Activated B cell treated with CpG ODN at 0.5 μM for 24 hours (primary cell): ENCODE measurements around the gene KHK. TPM values are rescaled to one million over a fixed set of nuclear protein-coding genes. Genes with fewer than 3 reads are reported as not detected.
A peak's percentile ranks its signal among the peaks of the same experiment; 100 is the strongest.

Source experiments
- ATAC-seq: fragments of 200-7000 bp; cut with Tn5 transposase; one replicate; pipeline ENCODE4 v1.10.0; 2021; ENCODE audit warnings: low read depth, mild to moderate bottlenecking, moderate library complexity
- CTCF ChIA-PET: fragments of 350-600 bp; sonication (Branson Sonifier 250); formaldehyde crosslinking; loops from one replicate; lab custom pipeline; 2021; ENCODE audit warnings: antibody characterized with exemption; lab: Charles Lee
- POLR2A ChIA-PET: fragments of 350-600 bp; sonication (Branson Sonifier 250); formaldehyde crosslinking; loops from one replicate; lab custom pipeline; 2021; ENCODE audit warnings: antibody characterized with exemption; lab: Charles Lee
- DNase-seq: peaks from one replicate; pipeline ENCODE4 v3.0.0; 2022
- H3K27ac Mint-ChIP-seq: one replicate; pipeline ENCODE4 v1.8.0; 2020; ENCODE audit warnings: mixed read lengths
- H3K27me3 Mint-ChIP-seq: one replicate; pipeline ENCODE4 v1.8.0; 2021; ENCODE audit warnings: mixed read lengths
- H3K36me3 Mint-ChIP-seq: one replicate; pipeline ENCODE4 v1.8.0; 2021; ENCODE audit warnings: low read depth, mixed read lengths
- H3K4me1 Mint-ChIP-seq: one replicate; pipeline ENCODE4 v1.8.0; 2021; ENCODE audit warnings: mixed read lengths
- H3K4me3 Mint-ChIP-seq: one replicate; pipeline ENCODE4 v1.8.0; 2020; ENCODE audit warnings: mild to moderate bottlenecking, mixed read lengths
- H3K9me3 Mint-ChIP-seq: one replicate; pipeline ENCODE4 v1.8.0; 2020; ENCODE audit warnings: mixed read lengths
- CTCF ChIP-seq: fragments of 200-600 bp; IDR thresholded peaks from one replicate; pipeline ENCODE4 v1.8.0; 2022; ENCODE audit warnings: antibody characterized with exemption, mild to moderate bottlenecking
- intact Hi-C: fragments of 100-400 bp; cut with micrococcal nuclease; formaldehyde crosslinking; loops from one replicate; pipeline ENCODE4 v1.15.1; 2024
- total RNA-seq: library from RNA; stranded (reverse); gene quantifications from 2 replicates; pipeline ENCODE4 v1.2.3, GENCODE V29; 2022

KHK gene
- total RNA-seq, 1 donor from 2014 or later: 2.6 TPM

- DNase-seq (no peak), ATAC-seq (no peak)
- H3K4me1 Mint-ChIP-seq: peaks cover 11% of the 10 kb centered on the region
- H3K4me3 Mint-ChIP-seq: no peak overlapping the region
- TF ChIP-seq CTCF: no peak
- intact Hi-C loops: no loop called here
- H3K27ac Mint-ChIP-seq: no peak overlapping the region
- H3K9me3 Mint-ChIP-seq: no peaks in the 10 kb centered on the region
- CTCF ChIA-PET: no interaction called here
- POLR2A ChIA-PET: interaction anchor here (0.6 kb wide), 1 partner anchor 345 kb away, joined by 8 read pairs; no protein-coding TSS in a partner anchor
- no peaks in the 10 kb centered on the region for H3K27me3 Mint-ChIP-seq
- no peaks in the 10 kb centered on the region for H3K36me3 Mint-ChIP-seq
Observed at GRCh38 chr2:27094353-27094984, 7.9 kb downstream of the KHK start.

- DNase-seq (no peak), ATAC-seq (no peak)
- Mint-ChIP-seq H3K4me3 (no peak overlapping the region), H3K27me3 (no peaks in the 10 kb centered on the region), H3K4me1 (peaks cover 11% of the 10 kb centered on the region), H3K27ac (no peak overlapping the region), H3K36me3 (no peaks in the 10 kb centered on the region), H3K9me3 (no peaks in the 10 kb centered on the region)
- intact Hi-C loops: no loop called here
- ChIA-PET POLR2A (interaction anchor here (0.9 to 2.1 kb wide), 3 partner anchors 8 to 116 kb away, joined by 3 to 7 read pairs (median 4); partner anchors contain the start of genes ATRAID, OST4 and SLC5A6), CTCF (interaction anchor here (0.6 kb wide), 1 partner anchor 184 kb away, joined by 3 read pairs; no protein-coding TSS in a partner anchor)
- TF ChIP-seq CTCF: no peak
Observed at GRCh38 chr2:27095427-27095744, 8.8 kb downstream of the KHK start.

GRCh38 chr2:27095745-27096651, 9.4 kb downstream of the KHK start:
- POLR2A ChIA-PET: interaction anchor here (0.9 to 2.1 kb wide), 4 partner anchors 9 to 116 kb away, joined by 3 to 7 read pairs (median 5); partner anchors contain the start of genes ATRAID, OST4, PREB and SLC5A6
- intact Hi-C loops: loop anchor here (1.0 kb wide), 1 partner anchor 10 kb away; the partner anchor contains the start of gene KHK
- no peak for DNase-seq

GRCh38 chr2:27096748-27097297, 10.3 kb downstream of the KHK start:
- no peak overlapping the region for H3K4me3 Mint-ChIP-seq
- POLR2A ChIA-PET: interaction anchor here (1.4 to 2.1 kb wide), 3 partner anchors 26 to 115 kb away, joined by 4 to 7 read pairs (median 6); partner anchors contain the start of genes ATRAID, OST4, PREB and SLC5A6
- intact Hi-C loops: loop anchor here (1.0 kb wide), 1 partner anchor 11 kb away; the partner anchor contains the start of gene KHK

More at GRCh38 chr2:27095745-27096651, 9.4 kb downstream of the KHK start:
- peaks cover 11% of the 10 kb centered on the region for H3K4me1 Mint-ChIP-seq
- H3K36me3 Mint-ChIP-seq: no peaks in the 10 kb centered on the region
- CTCF ChIA-PET: interaction anchor here (1.1 to 2.1 kb wide), 3 partner anchors 10 to 185 kb away, joined by 3 to 14 read pairs (median 8); no protein-coding TSS in a partner anchor
- no peaks in the 10 kb centered on the region for H3K27me3 Mint-ChIP-seq
- no peaks in the 10 kb centered on the region for H3K9me3 Mint-ChIP-seq
- H3K27ac Mint-ChIP-seq: no peak overlapping the region
- no peak for TF ChIP-seq CTCF
- ATAC-seq: peak; percentile 98
- peak overlapping the region; percentile 81 for H3K4me3 Mint-ChIP-seq

More at GRCh38 chr2:27096748-27097297, 10.3 kb downstream of the KHK start:
- Mint-ChIP-seq H3K9me3 (no peaks in the 10 kb centered on the region), H3K4me1 (peaks cover 11% of the 10 kb centered on the region), H3K36me3 (no peaks in the 10 kb centered on the region), H3K27me3 (no peaks in the 10 kb centered on the region), H3K27ac (no peak overlapping the region)
- CTCF ChIA-PET: interaction anchor here (0.7 to 2.1 kb wide), 8 partner anchors 9 to 206 kb away, joined by 3 to 14 read pairs (median 4); no protein-coding TSS in a partner anchor
- DNase-seq: no peak
- no peak for TF ChIP-seq CTCF
- no peak for ATAC-seq
